Stimulated activated naive CD8-positive, alpha-beta T cell treated with anti-CD3 and anti-CD28 coated beads, Interleukin-15, Interleukin-2, amounts not matched to agents 100 ng/mL and 50 ng/mL, for 24 hours (primary cell): ENCODE results near the gene STXBP1.

ENCODE experiments used
- H3K27ac Mint-ChIP-seq: one replicate; pipeline ENCODE4 v1.8.0; 2021; ENCODE audit warnings: mild to moderate bottlenecking, mixed read lengths
- H3K27me3 Mint-ChIP-seq: one replicate; pipeline ENCODE4 v1.8.0; 2021; ENCODE audit warnings: mixed read lengths
- H3K36me3 Mint-ChIP-seq: one replicate; pipeline ENCODE4 v1.8.0; 2021; ENCODE audit warnings: low read depth, mixed read lengths
- H3K4me1 Mint-ChIP-seq: one replicate; pipeline ENCODE4 v1.8.0; 2021; ENCODE audit warnings: low read depth, mixed read lengths
- H3K4me3 Mint-ChIP-seq: one replicate; pipeline ENCODE4 v1.8.0; 2021; ENCODE audit warnings: mild to moderate bottlenecking, mixed read lengths
- H3K9me3 Mint-ChIP-seq: one replicate; pipeline ENCODE4 v1.8.0; 2021; ENCODE audit warnings: mixed read lengths

The STXBP1 gene

GRCh38 chr9:127611899-127612790 is at the start of gene STXBP1:
Gene STXBP1 (plus strand): TSS chr9:127612277. CDS start chr9:127612404, 127 bp downstream.
- Mint-ChIP-seq H3K27me3 (peaks cover 39% of the 10 kb centered on the region), H3K9me3 (no peaks in the 10 kb centered on the region), H3K4me1 (peaks cover 30% of the 10 kb centered on the region), H3K27ac (peak within 1 kb of the TSS; percentile 88), H3K4me3 (peak within 1 kb of the TSS; percentile 94), H3K36me3 (no peaks in the 10 kb centered on the region)

DNA sequence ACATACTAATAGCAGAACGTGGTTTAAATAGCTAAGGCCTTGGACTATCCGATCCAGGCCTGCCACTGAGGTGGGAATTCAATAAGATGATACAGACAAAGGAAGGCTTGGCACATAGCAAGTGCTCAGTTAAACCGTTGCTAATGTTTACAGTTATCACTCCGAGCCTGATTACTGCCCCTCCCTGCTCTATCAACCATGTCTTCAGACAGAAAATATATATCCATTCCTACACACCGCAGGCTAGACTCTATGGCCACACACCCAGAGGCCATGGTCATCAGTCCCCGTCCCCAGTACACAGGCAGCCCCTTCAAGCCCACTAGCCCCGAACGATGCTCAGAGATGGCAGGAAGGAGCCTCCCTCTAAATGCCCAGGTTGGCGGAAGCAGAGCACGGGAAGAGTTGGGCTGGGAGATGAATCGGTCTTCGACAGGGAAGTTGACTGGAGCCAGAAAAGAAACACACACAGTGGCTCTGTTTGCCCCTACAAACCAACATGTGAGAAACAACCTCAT is 49.7 kb upstream of the STXBP1 start:
- Mint-ChIP-seq H3K27me3 (no peaks in the 10 kb centered on the region), H3K4me1 (peaks cover 35% of the 10 kb centered on the region), H3K36me3 (no peaks in the 10 kb centered on the region)

DNA sequence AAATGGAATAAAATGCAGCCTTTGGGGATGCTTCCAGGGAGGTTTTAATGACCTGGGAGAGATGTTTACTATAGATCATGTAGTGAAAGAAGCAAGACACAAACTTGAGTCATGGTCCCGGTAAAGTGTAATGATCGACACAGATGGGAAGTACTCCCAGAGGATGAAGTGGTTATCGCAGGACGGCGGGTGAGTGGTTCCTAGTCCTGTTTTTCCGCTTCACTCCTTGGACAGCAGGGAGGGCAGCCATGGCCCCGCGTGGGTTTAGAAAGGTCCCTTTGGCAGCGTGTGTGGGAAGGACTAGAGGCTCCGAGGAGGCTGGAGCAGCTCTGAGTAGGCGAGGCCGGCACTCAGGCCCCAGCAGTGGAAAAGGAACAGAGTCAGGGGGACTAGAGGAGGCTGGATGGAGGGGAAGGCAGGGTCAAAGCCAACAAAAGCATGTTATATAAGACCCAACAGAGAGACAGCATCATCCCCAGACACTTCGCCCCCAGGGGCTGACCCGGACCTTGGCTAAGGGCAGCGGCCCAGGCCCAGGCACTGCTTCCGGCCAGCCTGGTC is 49.2 kb upstream of the STXBP1 start:
- no peak overlapping the region for H3K4me3 Mint-ChIP-seq

More for the DNA sequence above, 49.7 kb upstream of the STXBP1 start:
- H3K4me3 Mint-ChIP-seq, result no peak overlapping the region
- H3K27ac Mint-ChIP-seq, result no peak overlapping the region
- H3K9me3 Mint-ChIP-seq, result no peaks in the 10 kb centered on the region

DNA sequence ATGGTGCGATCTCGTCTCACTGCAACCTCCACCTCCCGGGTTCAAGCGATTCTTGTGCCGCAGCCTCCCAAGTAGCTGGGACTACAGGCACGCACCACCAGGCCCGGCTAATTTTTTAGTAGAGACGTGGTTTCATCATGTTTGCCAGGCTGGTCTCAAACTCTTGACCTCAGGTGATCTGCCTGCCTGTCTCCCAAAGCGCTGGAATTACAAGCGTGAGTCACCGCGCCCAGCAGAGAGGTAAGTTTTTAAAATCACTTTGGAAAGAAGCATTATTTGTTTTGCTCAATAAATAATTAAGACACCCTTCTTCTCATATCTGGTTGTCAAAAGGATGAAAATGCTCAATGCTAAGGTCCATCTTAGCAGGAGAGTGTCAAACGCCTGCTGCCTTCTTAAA is 48.5 kb upstream of the STXBP1 start:
- Mint-ChIP-seq H3K9me3 (no peaks in the 10 kb centered on the region), H3K27ac (no peak overlapping the region), H3K27me3 (no peaks in the 10 kb centered on the region), H3K4me1 (peaks cover 33% of the 10 kb centered on the region), H3K4me3 (no peak overlapping the region), H3K36me3 (no peaks in the 10 kb centered on the region)

More for the DNA sequence above, 49.2 kb upstream of the STXBP1 start:
- Mint-ChIP-seq H3K27ac (no peak overlapping the region), H3K27me3 (no peaks in the 10 kb centered on the region), H3K9me3 (no peaks in the 10 kb centered on the region), H3K36me3 (no peaks in the 10 kb centered on the region), H3K4me1 (peaks cover 40% of the 10 kb centered on the region)

DNA sequence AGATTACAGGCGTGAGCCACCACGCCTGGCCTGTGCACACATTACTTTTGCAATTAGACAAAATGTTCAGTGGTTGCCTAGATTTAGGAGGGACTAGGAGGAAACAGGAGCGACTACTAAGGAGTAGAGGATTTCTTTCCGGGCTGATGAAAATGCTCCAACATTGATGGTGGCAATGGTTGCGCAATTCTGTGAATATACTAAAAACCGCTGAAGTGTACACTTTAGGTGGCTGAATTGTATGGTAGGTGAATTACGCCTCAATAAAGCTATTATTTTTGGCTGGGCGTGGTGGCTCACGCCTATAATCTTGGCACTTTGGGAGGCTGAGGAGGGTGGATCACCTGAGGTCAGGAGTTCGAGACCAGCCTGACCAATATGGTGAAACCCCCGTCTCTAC is 46.8 kb upstream of the STXBP1 start:
- Mint-ChIP-seq H3K27me3 (no peaks in the 10 kb centered on the region), H3K4me3 (no peak overlapping the region), H3K27ac (no peak overlapping the region), H3K4me1 (peaks cover 34% of the 10 kb centered on the region), H3K36me3 (no peaks in the 10 kb centered on the region), H3K9me3 (no peaks in the 10 kb centered on the region)

DNA sequence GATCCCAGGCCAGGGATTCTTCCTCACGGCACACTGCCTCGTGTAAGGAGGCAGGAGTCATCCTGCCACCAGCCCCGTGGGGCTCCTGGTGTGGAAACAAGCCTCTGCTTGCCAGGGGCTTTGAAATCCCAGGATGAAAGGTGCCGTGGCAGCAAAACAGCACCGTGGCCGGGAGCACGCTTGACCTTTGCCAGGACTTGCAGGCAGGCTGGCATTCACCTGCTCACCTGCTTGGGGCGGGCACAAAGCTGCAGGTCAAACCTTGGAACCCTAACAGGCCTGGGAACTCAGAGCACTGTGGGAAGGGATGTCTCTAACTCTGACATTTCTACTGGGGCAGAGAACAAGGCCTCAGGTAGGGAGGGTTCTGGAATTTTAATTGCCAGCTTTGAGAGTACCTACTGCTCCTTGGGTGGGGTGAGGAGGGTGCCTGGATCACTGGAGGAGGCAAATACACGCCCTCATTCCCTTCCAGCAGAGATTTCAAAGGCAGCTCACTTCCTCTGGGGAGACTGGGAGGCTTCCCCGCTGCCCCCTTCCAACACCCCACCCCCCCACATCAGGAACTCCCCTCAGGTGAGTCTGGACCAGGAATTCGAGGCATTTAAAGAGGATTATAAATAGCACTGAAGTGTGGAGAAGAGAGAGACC is 45.6 kb upstream of the STXBP1 start:
- Mint-ChIP-seq H3K4me1 (peaks cover 30% of the 10 kb centered on the region), H3K36me3 (no peaks in the 10 kb centered on the region), H3K27ac (no peak overlapping the region), H3K4me3 (no peak overlapping the region), H3K9me3 (no peaks in the 10 kb centered on the region), H3K27me3 (no peaks in the 10 kb centered on the region)

DNA sequence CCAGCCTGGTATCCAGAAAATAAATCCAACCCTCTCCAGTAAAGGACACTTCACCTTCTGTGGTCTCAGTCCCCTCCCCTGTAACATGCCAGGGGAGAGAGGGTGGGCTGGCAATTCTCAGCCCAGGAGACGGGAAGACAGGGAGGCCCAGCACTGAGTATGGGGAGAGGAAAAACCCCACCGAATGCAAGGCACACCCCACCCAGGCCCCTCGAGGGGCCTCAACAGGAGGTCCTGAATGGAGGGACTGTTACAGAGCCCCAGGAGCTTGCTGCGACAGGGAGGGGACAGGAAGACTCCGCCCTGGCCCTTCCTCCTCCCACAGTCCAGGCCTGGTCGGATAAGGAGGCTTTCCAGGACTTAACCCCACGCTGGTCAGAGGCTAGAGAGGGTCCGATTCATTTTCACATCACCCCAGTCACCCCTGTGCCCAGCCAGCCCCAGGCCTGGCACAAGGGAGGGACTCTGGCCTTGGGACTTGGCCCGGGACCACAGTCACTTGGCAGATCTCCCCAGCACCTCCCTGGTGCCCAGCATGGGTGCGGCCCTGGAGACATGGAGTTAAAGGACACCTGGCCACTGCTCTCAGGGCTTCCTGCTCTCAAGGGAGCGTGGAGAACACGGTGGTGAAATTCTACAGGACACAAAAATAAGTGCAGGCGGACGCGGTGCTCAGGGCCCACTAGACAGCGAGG is 44.9 kb upstream of the STXBP1 start:
- H3K27ac Mint-ChIP-seq, result no peak overlapping the region
- H3K4me3 Mint-ChIP-seq, result peak overlapping the region; percentile 65
- H3K4me1 Mint-ChIP-seq, result peaks cover 23% of the 10 kb centered on the region
- H3K9me3 Mint-ChIP-seq, result no peaks in the 10 kb centered on the region
- no peaks in the 10 kb centered on the region for H3K27me3 Mint-ChIP-seq
- no peaks in the 10 kb centered on the region for H3K36me3 Mint-ChIP-seq

DNA sequence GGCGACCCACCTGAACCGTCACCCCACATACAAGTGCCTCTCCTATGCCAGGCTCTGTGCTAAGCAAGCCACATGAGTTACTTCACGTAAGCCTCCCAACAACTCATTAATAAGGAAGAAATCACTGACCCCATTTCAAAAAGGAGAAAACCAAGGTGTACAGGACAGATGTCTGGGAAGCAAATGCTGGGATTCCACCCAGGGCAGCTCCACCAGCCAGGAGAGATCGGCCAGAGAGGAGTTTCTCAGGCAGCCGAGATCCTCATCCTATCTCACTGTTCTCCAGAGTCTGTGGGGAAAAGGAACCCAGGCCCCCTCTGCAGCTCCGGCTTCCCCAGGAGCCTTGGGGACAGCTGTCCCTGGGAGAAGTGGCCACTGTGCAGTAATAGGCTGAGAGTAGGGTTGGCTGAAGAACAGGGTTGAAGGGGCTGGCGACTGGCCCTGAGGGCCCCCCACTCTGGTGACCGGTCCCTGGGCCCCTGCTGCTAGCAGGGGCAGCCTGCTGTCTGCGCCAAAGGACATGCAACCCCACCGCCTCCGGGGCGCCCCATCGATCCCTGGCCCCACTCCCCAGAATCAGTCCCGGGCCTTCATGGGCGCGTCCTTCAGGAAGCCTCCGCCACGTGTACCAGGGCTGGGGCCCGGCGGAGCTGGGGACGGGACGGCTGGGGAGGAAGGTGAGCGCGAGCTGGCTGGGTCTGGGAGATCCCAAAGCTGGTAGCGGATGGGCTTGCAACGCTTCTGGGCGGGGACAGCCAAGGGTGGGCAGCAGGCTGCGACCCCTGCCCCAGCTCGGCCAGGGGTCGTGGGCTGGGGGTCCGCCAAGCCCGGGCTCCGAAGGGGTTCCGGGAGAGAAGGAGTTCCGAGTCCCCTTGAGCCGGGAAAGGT is 44.1 kb upstream of the STXBP1 start:
- Mint-ChIP-seq H3K4me3 (peak overlapping the region; percentile 65), H3K27me3 (no peaks in the 10 kb centered on the region), H3K9me3 (no peaks in the 10 kb centered on the region), H3K4me1 (peaks cover 22% of the 10 kb centered on the region), H3K27ac (no peak overlapping the region), H3K36me3 (no peaks in the 10 kb centered on the region)

- no peaks in the 10 kb centered on the region for H3K36me3 Mint-ChIP-seq
- H3K4me1 Mint-ChIP-seq, result peaks cover 26% of the 10 kb centered on the region
- H3K27me3 Mint-ChIP-seq, result no peaks in the 10 kb centered on the region
- no peak overlapping the region for H3K27ac Mint-ChIP-seq
- H3K4me3 Mint-ChIP-seq, result no peak overlapping the region
- no peaks in the 10 kb centered on the region for H3K9me3 Mint-ChIP-seq
These were observed 43.5 kb upstream of the STXBP1 start for GRCh38 chr9:127568618-127568970.

GRCh38 chr9:127568971-127569885 is 42.8 kb upstream of the STXBP1 start:
- Mint-ChIP-seq H3K4me1 (peaks cover 32% of the 10 kb centered on the region), H3K27ac (peak overlapping the region; percentile 76), H3K4me3 (peak overlapping the region; percentile 80), H3K9me3 (no peaks in the 10 kb centered on the region), H3K36me3 (no peaks in the 10 kb centered on the region), H3K27me3 (no peaks in the 10 kb centered on the region)

DNA sequence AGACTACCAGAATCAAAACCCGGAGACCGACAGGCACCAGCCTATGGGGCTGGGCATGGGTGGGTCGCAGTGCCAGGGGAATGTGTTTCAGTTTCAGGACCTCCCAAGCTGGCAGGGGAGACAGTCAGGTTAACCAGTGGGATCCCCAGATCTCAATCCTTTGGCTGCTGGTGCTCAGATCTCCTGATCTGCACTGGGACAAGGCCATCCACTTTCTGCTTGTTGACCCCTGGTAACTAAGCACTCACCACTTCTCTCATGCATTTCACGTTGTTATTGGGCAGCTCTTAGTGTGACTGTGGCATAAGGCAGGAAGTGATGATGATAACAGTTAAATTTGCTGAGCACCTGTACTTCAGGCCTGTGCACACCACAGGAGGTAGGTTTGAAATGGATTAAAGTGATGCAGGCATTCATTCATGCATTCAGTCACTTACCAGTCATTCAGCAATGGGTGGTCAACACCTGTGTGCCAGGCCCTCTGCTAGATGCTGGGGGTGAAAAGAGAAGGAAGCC is 42.1 kb upstream of the STXBP1 start:
- Mint-ChIP-seq H3K9me3 (no peaks in the 10 kb centered on the region), H3K36me3 (no peaks in the 10 kb centered on the region), H3K4me1 (peaks cover 39% of the 10 kb centered on the region)

DNA sequence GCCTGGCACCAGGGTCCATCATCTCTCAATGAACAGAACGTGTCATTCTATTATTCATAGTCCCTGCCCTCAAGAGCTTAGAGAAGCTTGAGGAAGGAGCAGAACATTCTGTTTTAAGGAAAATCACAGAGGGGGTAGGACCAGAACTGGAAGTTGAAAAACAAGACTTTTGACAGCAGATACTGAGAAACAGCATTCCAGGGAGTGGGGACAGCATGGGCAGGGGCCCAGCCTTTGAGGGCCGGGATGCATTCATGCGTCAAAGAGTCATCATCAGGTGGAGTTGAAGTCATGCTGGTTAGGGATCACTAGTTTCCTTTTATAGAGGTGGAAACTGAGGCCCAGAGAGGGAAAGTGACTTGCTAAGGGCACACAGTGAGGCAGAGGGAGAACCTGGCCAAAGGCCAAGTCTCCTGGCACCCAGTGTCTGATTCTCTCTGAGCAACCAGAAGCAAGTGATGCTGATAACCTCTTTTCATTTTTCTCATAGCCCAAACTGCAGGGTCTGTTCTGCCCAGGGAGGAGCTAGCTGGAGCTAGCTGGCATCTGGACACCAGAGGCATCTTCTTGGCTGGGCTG is 41.5 kb upstream of the STXBP1 start:
- Mint-ChIP-seq H3K4me3 (no peak overlapping the region), H3K4me1 (peaks cover 42% of the 10 kb centered on the region), H3K27me3 (no peaks in the 10 kb centered on the region), H3K27ac (peak overlapping the region; percentile 76), H3K36me3 (no peaks in the 10 kb centered on the region), H3K9me3 (no peaks in the 10 kb centered on the region)

More for the DNA sequence above, 42.1 kb upstream of the STXBP1 start:
- Mint-ChIP-seq H3K4me3 (peak overlapping the region; percentile 80), H3K27ac (peak overlapping the region; percentile 76), H3K27me3 (no peaks in the 10 kb centered on the region)

GRCh38 chr9:127571971-127572370 is 40.1 kb upstream of the STXBP1 start:
- Mint-ChIP-seq H3K27me3 (no peaks in the 10 kb centered on the region), H3K4me1 (peaks cover 49% of the 10 kb centered on the region)

More at GRCh38 chr9:127571971-127572370, 40.1 kb upstream of the STXBP1 start:
- H3K9me3 Mint-ChIP-seq, result no peaks in the 10 kb centered on the region
- no peak overlapping the region for H3K27ac Mint-ChIP-seq
- no peak overlapping the region for H3K4me3 Mint-ChIP-seq
- no peaks in the 10 kb centered on the region for H3K36me3 Mint-ChIP-seq
